ENCODE data around the gene EPHB2. TPM values are rescaled to one million over a fixed set of nuclear protein-coding genes. Genes with fewer than 3 reads are reported as not detected.

The EPHB2 gene
- polyA plus RNA-seq, 1 donor from 2014 or later = 22.8 TPM

- H3F3A ChIP-seq (ENCODE audit: insufficient read depth, low read length, poor library complexity, severe bottlenecking) = no peaks in the 10 kb centered on the region
- H3K4me2 ChIP-seq (ENCODE audit: low read length) = no peak overlapping the region
- no peak overlapping the region for H3K4me3 ChIP-seq (ENCODE audit: low read length)
- H3K27ac ChIP-seq (ENCODE audit: low read length) = no peak overlapping the region
- H3K27me3 ChIP-seq (ENCODE audit: insufficient read depth, low read depth, low read length) = no peaks in the 10 kb centered on the region
- H3K36me3 ChIP-seq (ENCODE audit: insufficient read depth, low read length) = no peaks in the 10 kb centered on the region
- no peaks in the 10 kb centered on the region for H3K79me2 ChIP-seq (replicated peaks; ENCODE audit: insufficient read depth, low read length)
- H4K20me1 ChIP-seq (ENCODE audit: insufficient read depth) = no peaks in the 10 kb centered on the region
- TF ChIP-seq REST (IDR thresholded peaks at IDR 0.05; ENCODE audit: borderline replicate concordance) (no peak), TAF1 (IDR thresholded peaks at IDR 0.05; ENCODE audit: low read depth) (no peak), RAD21 (conservative IDR thresholded peaks at IDR 0.05) (no peak)
- H3K9me2 ChIP-seq (ENCODE audit: insufficient read depth, low read length) = no peaks in the 10 kb centered on the region
- H2AFZ ChIP-seq (ENCODE audit: low read depth, low read length) = no peak overlapping the region
- H3K9ac ChIP-seq (ENCODE audit: low read length) = no peak overlapping the region
- no peaks in the 10 kb centered on the region for H3K9me3 ChIP-seq (ENCODE audit: low read length)
Measured at GRCh38 chr1:22749503-22749902, 38.9 kb downstream of the EPHB2 start.

- H3K4me3 ChIP-seq (ENCODE audit: low read length) = no peak overlapping the region
- H3K79me2 ChIP-seq (replicated peaks; ENCODE audit: insufficient read depth, low read length) = no peaks in the 10 kb centered on the region
- H3K9ac ChIP-seq (ENCODE audit: low read length) = no peak overlapping the region
- TF ChIP-seq CTCF (IDR thresholded peaks at IDR 0.05; ENCODE audit: poor library complexity, severe bottlenecking) (no peak), SMC3 (conservative IDR thresholded peaks at IDR 0.05; ENCODE audit: poor library complexity) (no peak), REST (IDR thresholded peaks at IDR 0.05; ENCODE audit: borderline replicate concordance) (no peak), EZH2 (IDR thresholded peaks at IDR 0.05; ENCODE audit: borderline replicate concordance, insufficient read depth, low read length, poor library complexity, severe bottlenecking) (no peak), POLR2AphosphoS5 (IDR thresholded peaks at IDR 0.05) (no peak), EP300 (conservative IDR thresholded peaks at IDR 0.05; ENCODE audit: poor library complexity, severe bottlenecking) (no peak)
- no peaks in the 10 kb centered on the region for H3K9me3 ChIP-seq (ENCODE audit: low read length)
- no peak overlapping the region for H2AFZ ChIP-seq (ENCODE audit: low read depth, low read length)
- H4K20me1 ChIP-seq (ENCODE audit: insufficient read depth) = no peaks in the 10 kb centered on the region
- H3K36me3 ChIP-seq (ENCODE audit: insufficient read depth, low read length) = no peaks in the 10 kb centered on the region
- H3K9me2 ChIP-seq (ENCODE audit: insufficient read depth, low read length) = no peaks in the 10 kb centered on the region
- H3F3A ChIP-seq (ENCODE audit: insufficient read depth, low read length, poor library complexity, severe bottlenecking) = no peaks in the 10 kb centered on the region
- H3K4me2 ChIP-seq (ENCODE audit: low read length) = no peak overlapping the region
- no peaks in the 10 kb centered on the region for H3K27me3 ChIP-seq (ENCODE audit: insufficient read depth, low read depth, low read length)
- H3K27ac ChIP-seq (ENCODE audit: low read length) = no peak overlapping the region
Measured at GRCh38 chr1:22749919-22750684, 39.5 kb downstream of the EPHB2 start.
